Stimulated activated CD4-positive, alpha-beta T cell treated with anti-CD3 and anti-CD28 coated beads, Interleukin-4, amount 100 ng/mL, for 24 hours (primary cell): ENCODE results near the gene PCDHGA12.

Experiments used
- DNase-seq: peaks from one replicate; pipeline ENCODE4 v3.0.0-alpha.2; 2020

Gene PCDHGA12

DNA sequence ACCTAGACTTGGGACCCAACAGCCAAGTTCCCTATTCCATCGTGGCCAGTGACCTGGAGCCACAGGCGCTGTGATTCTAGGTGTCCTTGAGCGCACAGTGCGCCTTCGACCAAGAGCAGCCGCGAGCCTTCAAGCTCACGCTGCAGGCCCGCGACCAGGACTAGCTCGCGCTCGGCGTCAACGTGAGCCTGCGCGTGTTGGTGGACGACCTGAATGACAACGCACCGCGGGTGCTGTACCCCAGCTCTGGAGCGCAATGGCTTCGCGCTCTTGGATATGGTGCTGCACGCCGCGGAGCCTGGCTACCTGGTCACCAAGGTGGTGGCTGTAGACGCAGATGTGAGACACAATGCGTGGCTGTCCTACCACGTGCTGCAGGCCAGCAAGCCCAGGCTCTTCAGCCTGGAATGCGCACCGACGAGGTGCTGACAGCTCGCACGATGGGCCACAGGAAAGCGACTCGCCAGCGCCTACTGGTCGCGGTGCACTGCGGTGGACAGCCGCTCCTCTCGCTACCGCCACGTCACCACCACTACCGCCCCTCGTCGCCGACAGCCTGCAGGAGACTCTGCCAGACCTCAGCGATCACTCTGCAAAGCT lies 11.4 kb downstream of the PCDHGA12 start:
- DNase-seq = no peak

DNA sequence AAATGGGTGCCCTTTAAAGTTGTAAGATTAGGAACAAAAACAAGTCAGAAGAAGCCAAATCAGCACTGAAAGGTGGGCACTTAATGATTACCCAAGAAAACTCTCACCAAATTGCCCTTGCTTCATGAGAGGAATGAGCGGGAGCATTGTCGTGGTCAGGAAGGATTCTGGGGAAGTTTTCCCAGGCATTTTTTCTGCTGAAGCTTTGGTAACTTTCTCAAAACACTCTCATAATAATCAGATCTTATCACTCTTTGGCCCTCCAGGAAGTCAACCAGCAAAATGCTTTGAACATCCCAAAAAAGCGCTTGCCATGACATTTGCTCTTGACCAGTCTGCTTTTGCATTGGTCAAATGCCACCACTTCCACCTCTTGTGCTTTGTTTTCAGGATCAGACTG lies 35.0 kb downstream of the PCDHGA12 start:
- DNase-seq = no peak

DNA sequence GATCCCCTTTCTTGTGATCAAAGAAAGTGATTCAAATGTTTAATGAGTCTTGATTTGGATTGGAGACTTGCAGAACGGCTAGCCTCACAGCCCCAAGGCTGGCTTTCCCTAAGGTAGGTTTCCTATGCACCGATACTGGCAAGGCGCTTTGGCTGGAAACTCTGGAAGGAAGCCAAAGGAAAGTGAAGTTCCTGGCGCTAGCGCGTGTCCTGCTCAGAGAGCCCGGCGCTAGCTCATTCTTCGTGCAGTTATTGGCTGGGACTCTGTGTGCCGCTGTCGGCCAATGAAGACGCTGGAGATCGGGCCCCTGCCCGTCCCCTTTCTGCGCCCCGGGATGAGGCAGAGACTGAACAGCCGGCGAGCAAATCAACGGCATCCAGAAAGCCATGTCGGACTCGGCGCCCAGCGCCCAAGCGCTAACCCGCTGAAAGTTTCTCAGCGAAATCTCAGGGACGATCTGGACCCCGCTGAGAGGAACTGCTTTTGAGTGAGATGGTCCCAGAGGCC lies 45.4 kb downstream of the PCDHGA12 start, which contains the start of gene PCDHGC3:
Gene PCDHGC3 (plus strand): TSS at position 342 of the 507 bp plus-strand sequence. CDS start 151 bp downstream, at position 493.
- peak; percentile 50 for DNase-seq

DNA sequence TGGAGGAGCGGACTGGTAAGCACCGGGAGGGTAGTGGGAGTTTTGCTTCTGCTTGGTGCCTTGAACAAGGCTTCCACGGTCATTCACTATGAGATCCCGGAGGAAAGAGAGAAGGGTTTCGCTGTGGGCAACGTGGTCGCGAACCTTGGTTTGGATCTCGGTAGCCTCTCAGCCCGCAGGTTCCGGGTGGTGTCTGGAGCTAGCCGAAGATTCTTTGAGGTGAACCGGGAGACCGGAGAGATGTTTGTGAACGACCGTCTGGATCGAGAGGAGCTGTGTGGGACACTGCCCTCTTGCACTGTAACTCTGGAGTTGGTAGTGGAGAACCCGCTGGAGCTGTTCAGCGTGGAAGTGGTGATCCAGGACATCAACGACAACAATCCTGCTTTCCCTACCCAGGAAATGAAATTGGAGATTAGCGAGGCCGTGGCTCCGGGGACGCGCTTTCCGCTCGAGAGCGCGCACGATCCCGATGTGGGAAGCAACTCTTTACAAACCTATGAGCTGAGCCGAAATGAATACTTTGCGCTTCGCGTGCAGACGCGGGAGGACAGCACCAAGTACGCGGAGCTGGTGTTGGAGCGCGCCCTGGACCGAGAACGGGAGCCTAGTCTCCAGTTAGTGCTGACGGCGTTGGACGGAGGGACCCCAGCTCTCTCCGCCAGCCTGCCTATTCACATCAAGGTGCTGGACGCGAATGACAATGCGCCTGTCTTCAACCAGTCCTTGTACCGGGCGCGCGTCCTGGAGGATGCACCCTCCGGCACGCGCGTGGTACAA lies 46.0 kb downstream of the PCDHGA12 start:
- no peak for DNase-seq

DNA sequence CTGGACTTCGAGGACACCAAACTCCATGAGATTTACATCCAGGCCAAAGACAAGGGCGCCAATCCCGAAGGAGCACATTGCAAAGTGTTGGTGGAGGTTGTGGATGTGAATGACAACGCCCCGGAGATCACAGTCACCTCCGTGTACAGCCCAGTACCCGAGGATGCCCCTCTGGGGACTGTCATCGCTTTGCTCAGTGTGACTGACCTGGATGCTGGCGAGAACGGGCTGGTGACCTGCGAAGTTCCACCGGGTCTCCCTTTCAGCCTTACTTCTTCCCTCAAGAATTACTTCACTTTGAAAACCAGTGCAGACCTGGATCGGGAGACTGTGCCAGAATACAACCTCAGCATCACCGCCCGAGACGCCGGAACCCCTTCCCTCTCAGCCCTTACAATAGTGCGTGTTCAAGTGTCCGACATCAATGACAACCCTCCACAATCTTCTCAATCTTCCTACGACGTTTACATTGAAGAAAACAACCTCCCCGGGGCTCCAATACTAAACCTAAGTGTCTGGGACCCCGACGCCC lies 46.8 kb downstream of the PCDHGA12 start:
- DNase-seq = no peak

DNA sequence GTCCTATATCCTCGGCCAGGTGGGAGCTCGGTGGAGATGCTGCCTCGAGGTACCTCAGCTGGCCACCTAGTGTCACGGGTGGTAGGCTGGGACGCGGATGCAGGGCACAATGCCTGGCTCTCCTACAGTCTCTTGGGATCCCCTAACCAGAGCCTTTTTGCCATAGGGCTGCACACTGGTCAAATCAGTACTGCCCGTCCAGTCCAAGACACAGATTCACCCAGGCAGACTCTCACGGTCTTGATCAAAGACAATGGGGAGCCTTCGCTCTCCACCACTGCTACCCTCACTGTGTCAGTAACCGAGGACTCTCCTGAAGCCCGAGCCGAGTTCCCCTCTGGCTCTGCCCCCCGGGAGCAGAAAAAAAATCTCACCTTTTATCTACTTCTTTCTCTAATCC lies 47.5 kb downstream of the PCDHGA12 start:
- no peak for DNase-seq

DNA sequence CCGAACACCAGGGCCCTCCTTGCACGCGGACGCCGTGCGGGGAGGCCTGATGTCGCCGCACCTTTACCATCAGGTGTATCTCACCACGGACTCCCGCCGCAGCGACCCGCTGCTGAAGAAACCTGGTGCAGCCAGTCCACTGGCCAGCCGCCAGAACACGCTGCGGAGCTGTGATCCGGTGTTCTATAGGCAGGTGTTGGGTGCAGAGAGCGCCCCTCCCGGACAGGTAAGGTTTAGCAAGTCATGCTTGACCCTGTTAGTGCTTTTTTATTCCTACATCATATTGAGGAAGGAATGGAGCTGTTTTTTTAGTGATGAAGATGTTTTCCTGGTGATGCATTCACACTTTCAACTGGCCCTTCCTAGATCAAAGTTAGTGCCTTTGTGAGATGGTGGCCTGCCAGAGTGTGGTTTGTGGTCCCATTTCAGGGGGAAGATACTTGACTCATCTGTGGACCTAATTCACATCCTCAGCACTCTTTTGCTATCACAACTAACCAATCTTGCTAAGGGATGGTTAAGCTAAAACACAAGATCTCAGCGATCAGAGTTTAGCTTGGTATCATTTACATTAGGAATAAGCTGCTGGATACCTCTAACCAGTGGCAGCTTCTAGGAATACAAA lies 48.1 kb downstream of the PCDHGA12 start:
- DNase-seq = no peak

DNA sequence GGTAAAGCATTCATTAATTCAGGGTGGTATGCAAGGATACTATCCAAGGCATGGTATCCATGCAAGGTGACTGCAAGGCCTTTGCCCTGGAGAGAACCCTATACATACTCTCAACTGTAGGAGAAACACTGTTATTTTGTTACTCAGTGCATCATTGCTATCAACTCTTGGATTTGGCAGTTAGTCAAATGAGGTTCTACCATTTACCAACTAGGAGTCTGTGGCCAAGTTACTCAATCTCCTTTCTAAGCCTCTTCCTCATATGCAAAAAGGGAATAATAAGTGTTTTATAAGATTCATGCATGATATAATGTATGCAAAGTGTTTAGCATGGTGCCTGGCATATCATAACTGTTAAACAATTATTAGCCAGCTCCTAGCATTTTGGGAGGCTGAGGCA lies 49.5 kb downstream of the PCDHGA12 start:
- no peak for DNase-seq
